Keratinocyte (primary cell): ENCODE data around the gene ATP8A2. TPM values are rescaled to one million over a fixed set of nuclear protein-coding genes. Genes with fewer than 3 reads are reported as not detected.

Experiments
- DNase-seq: peaks from one replicate; pipeline ENCODE4 v3.0.0-alpha.2; 2011; ENCODE audit warnings: low read depth, missing footprints, low spot score
- FAIRE-seq: peaks from 2 replicates; lab custom pipeline; 2011; peaks lifted over from hg19 to GRCh38; lab: Jason Lieb, UNC
- H2AFZ ChIP-seq: 2 replicates; pipeline ENCODE4 v1.6.0; 2012; ENCODE audit warnings: low read length, control low read depth, inconsistent platforms; ENCODE audit not compliant: control insufficient read depth
- H3K27ac ChIP-seq: 2 replicates; pipeline ENCODE4 v1.5.1; 2011; ENCODE audit warnings: low read length; ENCODE audit not compliant: control insufficient read depth, insufficient read depth
- H3K27me3 ChIP-seq: 3 replicates; pipeline ENCODE4 v1.6.0; 2011; ENCODE audit warnings: low read length; ENCODE audit not compliant: control insufficient read depth, insufficient read depth; ENCODE audit errors: extremely low read depth
- H3K36me3 ChIP-seq, 2 experiments: 2 replicates in 1 of 2; 3 replicates in 1 of 2; pipeline ENCODE4 v1.5.1; 2011; ENCODE audit warnings: low read length in 2 of 2, mild to moderate bottlenecking in 1 of 2; ENCODE audit not compliant: control insufficient read depth in 2 of 2, insufficient read depth in 2 of 2; ENCODE audit errors: extremely low read depth in 1 of 2
- H3K4me1 ChIP-seq: 3 replicates; pipeline ENCODE4 v1.5.1; 2011; ENCODE audit warnings: low read length; ENCODE audit not compliant: control insufficient read depth, insufficient read depth; ENCODE audit errors: extremely low read depth
- H3K4me2 ChIP-seq: 3 replicates; pipeline ENCODE4 v1.6.0; 2011; ENCODE audit warnings: low read depth, low read length; ENCODE audit not compliant: control insufficient read depth, insufficient read depth; ENCODE audit errors: extremely low read depth
- H3K4me3 ChIP-seq, 3 experiments: fragments of 200-600 bp in 1 of 3; sonication (generic) in 1 of 3; 2 replicates in 2 of 3; 3 replicates in 1 of 3; pipeline ENCODE4 v1.5.1; 2011 to 2016; ENCODE audit warnings: low read length in 3 of 3, mild to moderate bottlenecking in 3 of 3, control low read depth in 2 of 3, inconsistent platforms in 1 of 3, low read depth in 1 of 3, mixed read lengths in 1 of 3, mixed run types in 1 of 3, moderate library complexity in 1 of 3; ENCODE audit not compliant: control insufficient read depth in 2 of 3, insufficient read depth in 2 of 3; ENCODE audit errors: extremely low read depth in 1 of 3
- H3K79me2 ChIP-seq: 2 replicates; pipeline ENCODE4 v1.6.0; 2012; ENCODE audit warnings: low read length; ENCODE audit not compliant: control insufficient read depth, insufficient read depth
- H3K9ac ChIP-seq: 3 replicates; pipeline ENCODE4 v1.6.0; 2011; ENCODE audit warnings: low read length; ENCODE audit not compliant: control insufficient read depth, insufficient read depth; ENCODE audit errors: extremely low read depth
- H3K9me1 ChIP-seq: 3 replicates; pipeline ENCODE4 v1.6.0; 2011; ENCODE audit warnings: low read length; ENCODE audit not compliant: control insufficient read depth, insufficient read depth; ENCODE audit errors: extremely low read depth
- H3K9me3 ChIP-seq: 2 replicates; pipeline ENCODE4 v1.5.1; 2012; ENCODE audit warnings: low read depth, low read length; ENCODE audit not compliant: control insufficient read depth
- H4K20me1 ChIP-seq: 3 replicates; pipeline ENCODE4 v1.6.0; 2011; ENCODE audit warnings: low read length; ENCODE audit not compliant: control insufficient read depth, insufficient read depth; ENCODE audit errors: extremely low read depth
- CTCF ChIP-seq, 3 experiments: IDR thresholded peaks in 1 of 3; conservative IDR thresholded peaks in 1 of 3; optimal IDR thresholded peaks in 1 of 3; 2 replicates in 2 of 3; 3 replicates in 1 of 3; pipeline versions ENCODE3 to v1.5.1; 2011; ENCODE audit warnings: low read length in 3 of 3, mild to moderate bottlenecking in 3 of 3, moderate library complexity in 2 of 3, control low read depth in 1 of 3, inconsistent platforms in 1 of 3; ENCODE audit not compliant: insufficient read depth in 2 of 3; ENCODE audit errors: extremely low read depth in 1 of 3
- EZH2 ChIP-seq: IDR thresholded peaks from one replicate; pipeline ENCODE4 v1.6.1; 2012; ENCODE audit warnings: inconsistent platforms, mild to moderate bottlenecking, low read length, moderate library complexity
- dilution Hi-C: fragments of 300-500 bp; cut with MboI; formaldehyde crosslinking; loops from one replicate; pipeline ENCODE4 v1.7.0; 2020; ENCODE audit warnings: low sequenced_read_pairs; ENCODE audit not compliant: extremely low pct_ligation_motif_present
- polyA plus RNA-seq, 5 experiments: library from polyadenylated mRNA; depleted of rRNA in 3 of 5; stranded (reverse) in 3 of 5; stranded (forward) in 1 of 5; unstranded in 1 of 5; fragments of >200 nt; gene quantifications; 1 replicate in 1 of 5; 2 replicates in 3 of 5; 3 replicates in 1 of 5; pipeline versions ENCODE4 v1.2.1 to v1.2.3, GENCODE V29; 2011 to 2012; ENCODE audit warnings: missing spikeins in 2 of 5, low read depth in 1 of 5, low replicate concordance in 1 of 5

ATP8A2 gene
- polyA plus RNA-seq, 1 donor (not counting 4 experiments of a cell fraction or from before 2014, with no cell fraction given): 0.16 TPM

GRCh38 chr13:25881971-25882451, 510.2 kb downstream of the ATP8A2 start:
- no peak for FAIRE-seq
- dilution Hi-C loops: no loop called here
- no peaks in the 10 kb centered on the region for H3K27me3 ChIP-seq

GRCh38 chr13:25882466-25883357, 510.9 kb downstream of the ATP8A2 start:
- FAIRE-seq: no peak
- Histone ChIP-seq H3K9ac (no peak overlapping the region), H3K36me3 (no peaks in the 10 kb centered on the region), H3K4me1 (peaks cover 18% of the 10 kb centered on the region), H3K27me3 (no peaks in the 10 kb centered on the region), H3K4me3 (no peak overlapping the region), H3K4me2 (no peak overlapping the region), H3K27ac (no peak overlapping the region), H2AFZ (no peak overlapping the region), H3K9me1 (no peaks in the 10 kb centered on the region), H3K9me3 (no peaks in the 10 kb centered on the region), H3K79me2 (no peaks in the 10 kb centered on the region), H4K20me1 (no peaks in the 10 kb centered on the region)
- TF ChIP-seq CTCF (optimal IDR thresholded peaks at IDR 0.05 in 1 of 3, IDR thresholded peaks at IDR 0.05 in 1 of 3, conservative IDR thresholded peaks at IDR 0.05 in 1 of 3; ENCODE audit: extremely low read depth in 1 of 3, insufficient read depth in 2 of 3, low read length in 3 of 3) (no peak), EZH2 (no peak)
- no peak for DNase-seq
- dilution Hi-C loops: no loop called here

More at GRCh38 chr13:25881971-25882451, 510.2 kb downstream of the ATP8A2 start:
- Histone ChIP-seq H3K4me1 (peaks cover 15% of the 10 kb centered on the region), H3K27ac (no peak overlapping the region), H3K9me1 (no peaks in the 10 kb centered on the region), H3K4me3 (no peak overlapping the region), H3K36me3 (no peaks in the 10 kb centered on the region), H3K79me2 (no peaks in the 10 kb centered on the region), H3K4me2 (peak overlapping the region; percentile 17), H3K9me3 (no peaks in the 10 kb centered on the region), H4K20me1 (no peaks in the 10 kb centered on the region), H3K9ac (no peak overlapping the region), H2AFZ (no peak overlapping the region)
- TF ChIP-seq CTCF (optimal IDR thresholded peaks at IDR 0.05 in 1 of 3, IDR thresholded peaks at IDR 0.05 in 1 of 3, conservative IDR thresholded peaks at IDR 0.05 in 1 of 3; ENCODE audit: extremely low read depth in 1 of 3, insufficient read depth in 2 of 3, low read length in 3 of 3): no peak
- no peak for TF ChIP-seq EZH2
- no peak for DNase-seq
